SK-N-SH (cell line): ENCODE data around the gene RAB3B.

Experiments
- EZH2phosphoT487 ChIP-seq: fragments of 200-600 bp; sonication (generic); IDR thresholded peaks from 2 replicates; pipeline ENCODE4 v1.6.1; 2017; ENCODE audit warnings: low read depth, mixed run types, mild to moderate bottlenecking, antibody characterized with exemption, moderate library complexity, borderline replicate concordance
- FOSL2 ChIP-seq: IDR thresholded peaks from 2 replicates; pipeline ENCODE4 v1.4.0; 2012; ENCODE audit warnings: low read depth, mild to moderate bottlenecking, moderate library complexity, borderline replicate concordance
- FOXJ3 ChIP-seq: sonication (generic); formaldehyde crosslinking; IDR thresholded peaks from 2 replicates; pipeline ENCODE4 v1.5.1; 2020; ENCODE audit warnings: mild to moderate bottlenecking, missing genetic modification reagents
- GATA2 ChIP-seq: sonication (generic); formaldehyde crosslinking; IDR thresholded peaks from 2 replicates; pipeline ENCODE4 v1.5.0; 2020; ENCODE audit warnings: mild to moderate bottlenecking, missing genetic modification reagents
- MAX ChIP-seq: IDR thresholded peaks from 2 replicates; pipeline ENCODE4 v1.4.0; 2012; ENCODE audit warnings: low read depth
- MEF2A ChIP-seq: IDR thresholded peaks from 2 replicates; pipeline ENCODE4 v1.4.0; 2012; ENCODE audit warnings: low read depth, borderline replicate concordance
- POLR2AphosphoS5 ChIP-seq: IDR thresholded peaks from 2 replicates; pipeline ENCODE4 v1.6.1; 2012; ENCODE audit warnings: low read depth, low read length
- RAD21 ChIP-seq: IDR thresholded peaks from 2 replicates; pipeline ENCODE4 v1.6.1; 2012; ENCODE audit warnings: mild to moderate bottlenecking, low read length
- RFX5 ChIP-seq: IDR thresholded peaks from 2 replicates; pipeline ENCODE4 v1.6.1; 2012; ENCODE audit warnings: mild to moderate bottlenecking, improper control_type of control experiment, low read length
- TEAD4 ChIP-seq: IDR thresholded peaks from 2 replicates; pipeline ENCODE4 v1.4.0; 2012; ENCODE audit warnings: mild to moderate bottlenecking, borderline replicate concordance; ENCODE audit not compliant: insufficient read depth
- USF2 ChIP-seq: fragments of 150-350 bp; IDR thresholded peaks from 2 replicates; pipeline ENCODE4 v1.6.1; 2017; ENCODE audit warnings: antibody characterized with exemption, low read length, low read depth, borderline replicate concordance
- YY1 ChIP-seq: IDR thresholded peaks from 2 replicates; pipeline ENCODE4 v1.4.0; 2012; ENCODE audit warnings: low read depth, mild to moderate bottlenecking
- TF ChIP-seq, protein P1 (sequence below): fragments of 200-600 bp; sonication (generic); IDR thresholded peaks from 2 replicates; pipeline ENCODE4 v1.6.1; 2017; ENCODE audit warnings: antibody characterized with exemption, mild to moderate bottlenecking, moderate library complexity

DNA sequence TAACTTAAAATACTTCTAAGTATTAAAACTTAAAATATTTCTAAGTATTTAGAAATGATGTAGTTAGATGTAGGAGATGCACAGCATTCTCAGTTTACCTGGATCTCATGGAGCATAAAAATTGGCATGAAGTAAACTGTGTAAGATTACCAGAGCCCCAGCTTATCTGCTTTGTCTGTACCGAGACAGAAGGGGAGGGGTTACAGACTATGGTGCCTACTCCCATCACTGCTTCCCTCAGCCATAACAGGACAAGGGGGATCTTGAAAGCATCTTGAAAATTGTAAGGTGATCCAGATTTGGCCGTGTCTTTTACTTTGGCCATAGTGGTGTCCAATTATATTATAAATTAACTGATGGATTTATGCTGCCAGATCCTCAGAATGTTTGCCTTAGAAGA, 130.8 kb downstream of the RAB3B start:
- TF ChIP-seq, protein P1, sequence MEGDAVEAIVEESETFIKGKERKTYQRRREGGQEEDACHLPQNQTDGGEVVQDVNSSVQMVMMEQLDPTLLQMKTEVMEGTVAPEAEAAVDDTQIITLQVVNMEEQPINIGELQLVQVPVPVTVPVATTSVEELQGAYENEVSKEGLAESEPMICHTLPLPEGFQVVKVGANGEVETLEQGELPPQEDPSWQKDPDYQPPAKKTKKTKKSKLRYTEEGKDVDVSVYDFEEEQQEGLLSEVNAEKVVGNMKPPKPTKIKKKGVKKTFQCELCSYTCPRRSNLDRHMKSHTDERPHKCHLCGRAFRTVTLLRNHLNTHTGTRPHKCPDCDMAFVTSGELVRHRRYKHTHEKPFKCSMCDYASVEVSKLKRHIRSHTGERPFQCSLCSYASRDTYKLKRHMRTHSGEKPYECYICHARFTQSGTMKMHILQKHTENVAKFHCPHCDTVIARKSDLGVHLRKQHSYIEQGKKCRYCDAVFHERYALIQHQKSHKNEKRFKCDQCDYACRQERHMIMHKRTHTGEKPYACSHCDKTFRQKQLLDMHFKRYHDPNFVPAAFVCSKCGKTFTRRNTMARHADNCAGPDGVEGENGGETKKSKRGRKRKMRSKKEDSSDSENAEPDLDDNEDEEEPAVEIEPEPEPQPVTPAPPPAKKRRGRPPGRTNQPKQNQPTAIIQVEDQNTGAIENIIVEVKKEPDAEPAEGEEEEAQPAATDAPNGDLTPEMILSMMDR, result no peak
- TF ChIP-seq YY1, result no peak
- TF ChIP-seq RFX5, result no peak
- TF ChIP-seq TEAD4, result no peak
- TF ChIP-seq POLR2AphosphoS5, result no peak
- no peak for TF ChIP-seq USF2
- TF ChIP-seq RAD21, result no peak
- TF ChIP-seq FOSL2, result no peak
- TF ChIP-seq GATA2 (CRISPR knock-in tag), result no peak
- TF ChIP-seq MEF2A, result no peak
- TF ChIP-seq MAX, result no peak
- no peak for TF ChIP-seq FOXJ3 (CRISPR knock-in tag)
- TF ChIP-seq EZH2phosphoT487, result no peak
